Bronchial epithelial cell (primary cell): ENCODE results near the gene MITF. TPM values are rescaled to one million over a fixed set of nuclear protein-coding genes. Genes with fewer than 3 reads are reported as not detected.
A peak's percentile ranks its signal among the peaks of the same experiment; 100 is the strongest.

Experiments used
- DNase-seq: peaks from one replicate; pipeline ENCODE4 v3.0.0-alpha.2; 2010; ENCODE audit warnings: low read depth
- FAIRE-seq: peaks from 2 replicates; lab custom pipeline; 2011; peaks lifted over from hg19 to GRCh38; lab: Jason Lieb, UNC
- H3K27me3 ChIP-seq: 2 replicates; pipeline ENCODE4 v1.5.1; 2011; ENCODE audit warnings: low read length; ENCODE audit not compliant: control insufficient read depth, insufficient read depth
- H3K36me3 ChIP-seq: 2 replicates; pipeline ENCODE4 v1.5.1; 2011; ENCODE audit warnings: low read length; ENCODE audit not compliant: control insufficient read depth, insufficient read depth
- H3K4me3 ChIP-seq: 2 replicates; pipeline ENCODE4 v1.5.1; 2011; ENCODE audit warnings: mild to moderate bottlenecking, low read depth, low read length, control low read depth
- total RNA-seq: library from RNA; depleted of rRNA; stranded (reverse); fragments of >200 nt; gene quantifications from 2 replicates; pipeline ENCODE4 v1.2.1, GENCODE V29; 2014
- TF ChIP-seq, protein P1 (sequence below): IDR thresholded peaks from 2 replicates; pipeline ENCODE4 v1.5.1; 2011; ENCODE audit warnings: mild to moderate bottlenecking, moderate library complexity, low read length, control low read depth, inconsistent platforms; ENCODE audit not compliant: insufficient read depth, severe bottlenecking

Gene MITF
- total RNA-seq, 1 donor from 2014 or later = 1.6 TPM

DNA sequence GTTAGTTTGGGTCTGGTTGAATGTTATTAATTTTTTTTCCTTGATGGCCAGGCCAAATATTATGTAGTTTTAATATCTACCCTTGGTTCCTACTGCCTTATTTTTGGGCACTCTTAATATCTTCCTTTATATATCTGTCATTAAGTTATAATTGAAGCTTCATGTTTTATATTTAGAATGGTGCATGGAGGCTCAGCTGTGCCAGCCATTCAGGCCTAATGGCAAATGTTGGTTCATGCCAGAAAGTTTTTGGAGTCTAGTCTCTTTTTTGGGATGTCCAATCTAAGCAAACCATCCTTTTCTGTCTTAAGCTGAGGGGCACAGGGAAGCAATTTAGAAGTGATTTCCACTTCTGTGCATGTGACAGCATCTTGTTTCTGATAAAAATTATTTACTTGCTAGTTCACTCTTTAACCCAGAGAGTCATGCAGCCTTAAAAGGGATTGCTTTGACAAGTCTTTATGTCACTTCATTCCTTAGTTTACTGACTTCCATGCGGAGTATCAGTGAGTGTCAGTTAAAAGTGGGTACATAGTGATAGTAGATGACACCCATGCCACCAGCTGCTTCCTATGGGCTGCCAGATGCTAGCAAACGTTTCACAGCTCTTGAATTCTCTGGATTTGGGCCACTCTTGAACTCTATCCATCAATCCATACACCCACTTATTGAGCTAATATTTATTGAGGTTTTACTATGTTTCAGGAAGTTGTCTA, 33.0 kb downstream of the MITF start:
- TF ChIP-seq, protein P1, sequence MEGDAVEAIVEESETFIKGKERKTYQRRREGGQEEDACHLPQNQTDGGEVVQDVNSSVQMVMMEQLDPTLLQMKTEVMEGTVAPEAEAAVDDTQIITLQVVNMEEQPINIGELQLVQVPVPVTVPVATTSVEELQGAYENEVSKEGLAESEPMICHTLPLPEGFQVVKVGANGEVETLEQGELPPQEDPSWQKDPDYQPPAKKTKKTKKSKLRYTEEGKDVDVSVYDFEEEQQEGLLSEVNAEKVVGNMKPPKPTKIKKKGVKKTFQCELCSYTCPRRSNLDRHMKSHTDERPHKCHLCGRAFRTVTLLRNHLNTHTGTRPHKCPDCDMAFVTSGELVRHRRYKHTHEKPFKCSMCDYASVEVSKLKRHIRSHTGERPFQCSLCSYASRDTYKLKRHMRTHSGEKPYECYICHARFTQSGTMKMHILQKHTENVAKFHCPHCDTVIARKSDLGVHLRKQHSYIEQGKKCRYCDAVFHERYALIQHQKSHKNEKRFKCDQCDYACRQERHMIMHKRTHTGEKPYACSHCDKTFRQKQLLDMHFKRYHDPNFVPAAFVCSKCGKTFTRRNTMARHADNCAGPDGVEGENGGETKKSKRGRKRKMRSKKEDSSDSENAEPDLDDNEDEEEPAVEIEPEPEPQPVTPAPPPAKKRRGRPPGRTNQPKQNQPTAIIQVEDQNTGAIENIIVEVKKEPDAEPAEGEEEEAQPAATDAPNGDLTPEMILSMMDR = no peak
- DNase-seq = no peak
- Histone ChIP-seq H3K4me3 (no peak overlapping the region), H3K27me3 (no peaks in the 10 kb centered on the region), H3K36me3 (no peaks in the 10 kb centered on the region)
- no peak for FAIRE-seq

GRCh38 chr3:69774029-69774428, 34.8 kb downstream of the MITF start:
- Histone ChIP-seq H3K36me3 (no peaks in the 10 kb centered on the region), H3K4me3 (no peak overlapping the region), H3K27me3 (no peaks in the 10 kb centered on the region)
- no peak for FAIRE-seq
- TF ChIP-seq, protein P1 = no peak
- DNase-seq = peak; percentile 37

GRCh38 chr3:69775751-69776150, 36.5 kb downstream of the MITF start:
- Histone ChIP-seq H3K36me3 (no peaks in the 10 kb centered on the region), H3K4me3 (no peak overlapping the region), H3K27me3 (no peaks in the 10 kb centered on the region)
- FAIRE-seq (no peak), DNase-seq (no peak)
- TF ChIP-seq, protein P1 = no peak

GRCh38 chr3:69776289-69776688, 37.0 kb downstream of the MITF start:
- H3K27me3 ChIP-seq = no peaks in the 10 kb centered on the region
- H3K4me3 ChIP-seq = no peak overlapping the region
- H3K36me3 ChIP-seq = no peaks in the 10 kb centered on the region
- DNase-seq (no peak), FAIRE-seq (no peak)
- TF ChIP-seq, protein P1 = no peak

GRCh38 chr3:69776920-69777581, 37.8 kb downstream of the MITF start:
- Histone ChIP-seq H3K4me3 (no peak overlapping the region), H3K36me3 (no peaks in the 10 kb centered on the region), H3K27me3 (no peaks in the 10 kb centered on the region)
- TF ChIP-seq, protein P1 = no peak
- DNase-seq (no peak), FAIRE-seq (no peak)

DNA sequence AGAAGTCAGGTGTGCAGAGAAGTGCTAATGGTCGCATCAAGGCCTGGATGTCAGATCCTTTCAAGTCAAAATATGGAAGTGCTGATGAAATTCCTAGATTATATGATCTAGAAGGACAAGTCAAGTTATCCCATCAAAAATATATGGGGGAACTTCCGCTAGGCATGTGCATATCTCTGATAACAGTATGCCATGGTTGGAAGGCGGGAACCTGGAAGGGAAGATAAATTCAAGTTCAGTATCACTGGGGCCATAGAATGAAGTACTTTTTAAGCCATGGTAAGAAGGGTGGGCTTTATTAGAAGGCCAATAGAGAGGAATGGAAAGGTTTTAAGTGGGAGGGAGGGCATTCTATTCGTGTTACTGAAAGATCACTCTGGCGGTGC, 38.3 kb downstream of the MITF start:
- DNase-seq (no peak), FAIRE-seq (no peak)
- TF ChIP-seq, protein P1 = no peak
- Histone ChIP-seq H3K4me3 (no peak overlapping the region), H3K27me3 (no peaks in the 10 kb centered on the region), H3K36me3 (no peaks in the 10 kb centered on the region)
